ENCODE results near the gene NKPD1. TPM values are rescaled to one million over a fixed set of nuclear protein-coding genes. Genes with fewer than 3 reads are reported as not detected.

NKPD1 gene
- total and polyA plus RNA-seq, 10 of the 15 experiments (the other 5 are each of a cell fraction or from before 2014, with no cell fraction given), result 0.05 to 0.18 (median 0.06) TPM; not detected in 7

- TF ChIP-seq TCF12 (IDR thresholded peaks at IDR 0.05; ENCODE audit: low read depth, low read length), result peak; percentile 46; the same call in 1 of the 2 replicates
- TF ChIP-seq LARP7 (IDR thresholded peaks at IDR 0.05), result no peak
- TF ChIP-seq SREBF2 (IDR thresholded peaks at IDR 0.05; ENCODE audit: low read length), result no peak
- TF ChIP-seq ATF3 (IDR thresholded peaks at IDR 0.05; ENCODE audit: borderline replicate concordance, extremely low read depth, low read depth, low read length), result no peak
- no peak for TF ChIP-seq KAT2A (conservative IDR thresholded peaks at IDR 0.05; ENCODE audit: control insufficient read depth, low read depth, low read length)
- no peak for TF ChIP-seq RUNX3 (IDR thresholded peaks at IDR 0.05; ENCODE audit: low read length)
- no peak for TF ChIP-seq MTA2 (IDR thresholded peaks at IDR 0.05; ENCODE audit: low read depth)
- no peak for TF ChIP-seq STAT3 (IDR thresholded peaks at IDR 0.05; ENCODE audit: low read depth, low read length)
- TF ChIP-seq ZNF687 (IDR thresholded peaks at IDR 0.05), result peak; percentile 76; the same call in 1 of the 2 replicates
- TF ChIP-seq ZNF622 (IDR thresholded peaks at IDR 0.05), result no peak
- TF ChIP-seq EGR1 (IDR thresholded peaks at IDR 0.05; ENCODE audit: borderline replicate concordance in 1 of 2, low read depth in 2 of 2, low read length in 2 of 2), result no peak
- TF ChIP-seq ZBTB4 (CRISPR knock-in tag; IDR thresholded peaks at IDR 0.05), result no peak
- peak; percentile 59 for TF ChIP-seq MXI1 (IDR thresholded peaks at IDR 0.05; ENCODE audit: low read depth, low read length)
- TF ChIP-seq SUZ12 (IDR thresholded peaks at IDR 0.05; ENCODE audit: unreplicated experiment), result no peak
- TF ChIP-seq JUND (IDR thresholded peaks at IDR 0.05; ENCODE audit: low read depth, low read length), result no peak
- TF ChIP-seq SMAD1 (IDR thresholded peaks at IDR 0.05; ENCODE audit: low read depth, partially characterized antibody), result no peak
- no peak for TF ChIP-seq RFX5 (IDR thresholded peaks at IDR 0.05; ENCODE audit: low read depth, low read length)
- TF ChIP-seq IRF5 (IDR thresholded peaks at IDR 0.05; ENCODE audit: borderline replicate concordance), result no peak
- TF ChIP-seq SP1 (IDR thresholded peaks at IDR 0.05; ENCODE audit: low read depth, low read length), result no peak
- TF ChIP-seq FOS (IDR thresholded peaks at IDR 0.05; ENCODE audit: borderline replicate concordance, extremely low read depth, insufficient read length), result no peak
- TF ChIP-seq MEF2A (IDR thresholded peaks at IDR 0.05; ENCODE audit: insufficient read depth, low read depth, low read length), result no peak
- no peak for TF ChIP-seq WRNIP1 (IDR thresholded peaks at IDR 0.05; ENCODE audit: borderline replicate concordance, low read depth, low read length)
Observed at GRCh38 chr19:45152504-45153338, 8.1 kb downstream of the NKPD1 start (continued).
